ENCODE measurements around the gene C16orf92.

DNA sequence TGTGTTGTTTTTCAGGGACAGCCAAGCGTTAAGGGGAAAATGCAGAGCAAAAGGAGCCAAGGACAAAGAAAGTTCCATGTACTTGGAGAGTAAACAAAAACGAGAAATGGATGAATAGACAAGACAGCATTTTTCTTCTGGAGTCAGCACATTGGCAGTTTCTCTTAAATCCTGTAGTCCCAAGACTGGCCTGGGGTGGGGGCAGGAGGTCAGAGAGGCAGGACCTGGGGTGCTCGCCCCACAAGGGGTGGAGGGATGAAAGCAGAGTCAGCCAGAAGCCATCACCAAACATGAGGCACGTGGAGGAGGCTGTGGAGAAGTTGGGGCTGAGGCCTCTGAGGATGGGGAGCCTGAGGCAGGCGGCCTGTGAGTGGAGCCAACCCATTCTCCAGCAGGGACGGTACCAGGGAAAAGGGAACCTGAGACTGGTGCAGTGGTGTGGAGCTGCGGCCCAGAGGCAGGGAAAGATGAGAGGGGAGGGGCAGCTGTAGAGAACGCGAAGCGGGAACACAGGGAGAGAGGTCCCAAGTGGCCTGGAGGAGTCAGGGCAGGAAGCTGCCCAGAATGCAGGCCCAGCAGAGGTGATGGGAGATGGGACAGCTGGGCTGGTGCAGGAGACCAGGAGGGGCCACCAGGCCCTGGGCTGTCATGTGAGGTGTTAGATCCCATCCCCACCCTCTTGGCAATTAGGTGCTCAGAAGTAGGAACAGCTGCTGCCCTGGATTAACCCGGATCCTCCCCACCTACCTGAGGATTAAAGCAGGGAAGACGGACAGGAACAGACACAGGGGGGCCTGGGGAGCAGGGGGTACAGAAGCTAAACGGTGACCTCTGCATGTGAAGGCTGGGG, 4.8 kb downstream of the C16orf92 start:
- TF ChIP-seq, protein P1, sequence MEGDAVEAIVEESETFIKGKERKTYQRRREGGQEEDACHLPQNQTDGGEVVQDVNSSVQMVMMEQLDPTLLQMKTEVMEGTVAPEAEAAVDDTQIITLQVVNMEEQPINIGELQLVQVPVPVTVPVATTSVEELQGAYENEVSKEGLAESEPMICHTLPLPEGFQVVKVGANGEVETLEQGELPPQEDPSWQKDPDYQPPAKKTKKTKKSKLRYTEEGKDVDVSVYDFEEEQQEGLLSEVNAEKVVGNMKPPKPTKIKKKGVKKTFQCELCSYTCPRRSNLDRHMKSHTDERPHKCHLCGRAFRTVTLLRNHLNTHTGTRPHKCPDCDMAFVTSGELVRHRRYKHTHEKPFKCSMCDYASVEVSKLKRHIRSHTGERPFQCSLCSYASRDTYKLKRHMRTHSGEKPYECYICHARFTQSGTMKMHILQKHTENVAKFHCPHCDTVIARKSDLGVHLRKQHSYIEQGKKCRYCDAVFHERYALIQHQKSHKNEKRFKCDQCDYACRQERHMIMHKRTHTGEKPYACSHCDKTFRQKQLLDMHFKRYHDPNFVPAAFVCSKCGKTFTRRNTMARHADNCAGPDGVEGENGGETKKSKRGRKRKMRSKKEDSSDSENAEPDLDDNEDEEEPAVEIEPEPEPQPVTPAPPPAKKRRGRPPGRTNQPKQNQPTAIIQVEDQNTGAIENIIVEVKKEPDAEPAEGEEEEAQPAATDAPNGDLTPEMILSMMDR (IDR thresholded peaks at IDR 0.05) = no peak
- no peak for TF ChIP-seq POLR2A (IDR thresholded peaks at IDR 0.05)
